Measurements from ENCODE around the gene PARP9. TPM values are rescaled to one million over a fixed set of nuclear protein-coding genes. Genes with fewer than 3 reads are reported as not detected.

PARP9 gene
- total RNA-seq: 13.0 and 13.3 TPM in 2 replicates

GRCh38 chr3:122564155-122564912 lies at the start of gene PARP9, which contains the start of gene DTX3L:
TSS of gene PARP9 (minus strand) at chr3:122564300. CDS start at chr3:122559620, 4,680 bp downstream.
TSS of gene DTX3L (plus strand) at chr3:122564338. CDS start at chr3:122564427, 89 bp downstream.

DNA sequence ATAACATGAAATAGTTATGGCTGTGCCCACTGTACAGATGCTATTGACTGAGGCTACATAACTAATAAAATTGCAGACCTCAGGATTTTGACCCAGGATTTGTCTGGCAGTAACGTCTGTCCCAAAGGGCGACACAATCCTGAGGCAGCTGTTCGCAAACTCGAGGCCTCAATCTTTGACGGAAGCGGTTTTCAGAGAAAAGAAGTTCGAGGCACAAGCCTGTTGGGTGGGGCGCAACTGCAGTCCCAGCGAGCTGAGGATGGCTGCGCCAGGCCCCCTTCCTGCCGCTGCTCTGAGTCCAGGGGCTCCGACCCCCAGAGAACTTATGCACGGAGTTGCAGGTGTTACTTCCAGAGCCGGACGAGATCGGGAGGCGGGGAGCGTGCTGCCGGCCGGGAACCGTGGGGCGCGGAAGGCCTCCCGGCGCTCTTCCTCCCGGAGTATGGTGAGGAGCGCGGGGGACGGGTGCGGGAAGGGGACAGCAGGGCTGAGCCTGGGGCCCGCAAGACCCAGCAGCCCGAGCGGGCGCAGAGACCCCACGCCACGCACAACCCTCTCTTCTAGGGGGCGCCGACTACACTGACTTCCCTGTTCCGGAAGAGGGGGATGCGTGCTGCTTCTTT lies 13.4 kb upstream of the PARP9 start, which contains the start of gene PARP15:
TSS of gene PARP15 (plus strand) at position 242 of the 623 bp plus-strand sequence. CDS start at position 260, 18 bp downstream.

DNA sequence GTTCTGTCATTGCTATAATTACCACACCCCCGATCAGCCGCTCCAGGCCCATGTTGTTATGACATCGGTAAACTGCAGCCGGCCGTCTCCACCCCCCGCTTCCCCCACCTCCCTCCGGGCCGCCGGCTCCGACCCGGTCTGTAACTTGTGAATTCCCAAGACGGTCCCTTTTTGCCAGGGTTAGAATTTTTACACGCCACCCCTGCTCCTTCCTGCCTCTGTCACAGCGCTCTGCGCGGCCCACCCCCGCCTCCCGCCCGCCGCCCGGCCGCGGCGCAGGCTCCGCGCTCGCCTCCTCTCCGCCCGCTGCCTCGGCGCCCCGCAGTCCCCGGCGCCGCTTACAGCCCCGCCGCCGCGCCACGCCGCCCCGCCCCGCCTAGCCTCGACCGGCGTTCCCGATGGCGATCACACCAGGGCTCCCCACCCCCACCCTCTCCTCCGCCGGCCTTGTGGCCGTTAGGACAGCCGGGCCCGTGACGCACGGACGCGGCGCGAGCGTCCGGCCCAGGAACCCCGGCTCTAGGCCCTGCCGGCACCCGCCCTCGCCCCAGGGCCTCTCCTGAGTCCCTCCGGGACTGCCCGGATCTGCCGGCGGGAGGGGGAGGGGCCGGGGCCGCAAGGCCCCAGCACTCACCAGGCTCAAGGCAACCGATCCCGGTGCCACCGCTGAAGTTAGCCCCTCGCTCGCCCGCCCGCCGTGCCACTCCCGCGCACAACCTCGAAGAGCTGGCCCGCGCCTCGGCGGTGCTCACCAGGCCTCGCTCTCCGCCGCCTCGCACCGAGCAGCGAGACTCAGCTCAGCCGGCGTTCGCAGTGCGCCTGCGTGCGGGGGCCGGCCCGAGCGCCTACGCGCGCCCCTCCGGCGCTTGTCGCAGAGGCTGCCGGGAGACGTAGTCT lies 49.7 kb downstream of the PARP9 start, which contains the start of gene KPNA1:
TSS of gene KPNA1 (minus strand) at position 817 of the 897 bp plus-strand sequence. CDS start 18,374 bp downstream, outside the sequence.

Other genes starting within 250 kb of the PARP9 start
- 2.5 and 3.1 TPM in 2 replicates for gene CSTA, start 239.1 kb downstream of the PARP9 start, total RNA-seq
- 16.3 and 24.6 TPM in 2 replicates for gene MIX23, start 181.1 kb downstream of the PARP9 start, total RNA-seq
- gene FAM162A, start 180.1 kb downstream of the PARP9 start, total RNA-seq: 43.0 and 44.6 TPM in 2 replicates
- gene WDR5B, start 148.2 kb downstream of the PARP9 start, total RNA-seq: 3.0 and 4.0 TPM in 2 replicates
- gene KPNA1, start 49.4 kb downstream of the PARP9 start, total RNA-seq: 22.3 and 29.3 TPM in 2 replicates
- gene DTX3L, start within 50 bp of the PARP9 start, total RNA-seq: 21.7 and 24.7 TPM in 2 replicates
- gene PARP15, start 13.3 kb upstream of the PARP9 start, total RNA-seq: 0.44 TPM in 1 of 2 replicates, not detected in the other
- gene PARP14, start 116.5 kb upstream of the PARP9 start, total RNA-seq: 20.4 and 27.8 TPM in 2 replicates
- gene HSPBAP1, start 229.5 kb upstream of the PARP9 start, total RNA-seq: 2.7 and 4.9 TPM in 2 replicates
- 12.5 and 17.4 TPM in 2 replicates for gene SLC49A4, start 230.8 kb upstream of the PARP9 start, total RNA-seq